IPS-20b (cell line): ENCODE data around the gene RAB8B.

ENCODE experiments used
- H3K27ac ChIP-seq: one replicate; pipeline ENCODE4 v1.5.1; 2013; ENCODE audit warnings: low read length
- H3K27me3 ChIP-seq: 2 replicates; pipeline ENCODE4 v1.6.1; 2013; ENCODE audit warnings: mild to moderate bottlenecking, low read length, inconsistent platforms; ENCODE audit not compliant: insufficient read depth
- H3K36me3 ChIP-seq: 2 replicates; pipeline ENCODE4 v1.6.1; 2013; ENCODE audit warnings: low read depth, mild to moderate bottlenecking, inconsistent platforms, low read length, moderate library complexity; ENCODE audit not compliant: insufficient read depth
- H3K4me1 ChIP-seq: 2 replicates; pipeline ENCODE4 v1.6.1; 2013; ENCODE audit warnings: mild to moderate bottlenecking, control low read depth, inconsistent platforms, low read length, moderate library complexity; ENCODE audit not compliant: insufficient read depth
- H3K4me3 ChIP-seq: 2 replicates; pipeline ENCODE4 v1.5.1; 2013; ENCODE audit warnings: mild to moderate bottlenecking, low read length, inconsistent platforms
- H3K9ac ChIP-seq: 2 replicates; pipeline ENCODE4 v1.6.1; 2013; ENCODE audit warnings: low read depth, mild to moderate bottlenecking, inconsistent platforms, low read length, moderate library complexity
- H3K9me3 ChIP-seq: 2 replicates; pipeline ENCODE4 v1.6.1; 2013; ENCODE audit warnings: mild to moderate bottlenecking, low read depth, low read length, inconsistent platforms; ENCODE audit not compliant: insufficient read depth

The RAB8B gene

GRCh38 chr15:63288778-63289378 lies 99.5 kb downstream of the RAB8B start:
- H3K9me3 ChIP-seq: no peaks in the 10 kb centered on the region
- peaks cover 22% of the 10 kb centered on the region; the same call in 1 of the 2 replicates for H3K36me3 ChIP-seq
- H3K4me3 ChIP-seq: no peak overlapping the region
- H3K4me1 ChIP-seq: peaks cover 5% of the 10 kb centered on the region; the same call in 1 of the 2 replicates
- no peak overlapping the region for H3K27ac ChIP-seq
- no peaks in the 10 kb centered on the region for H3K27me3 ChIP-seq
- H3K9ac ChIP-seq: no peak overlapping the region

DNA sequence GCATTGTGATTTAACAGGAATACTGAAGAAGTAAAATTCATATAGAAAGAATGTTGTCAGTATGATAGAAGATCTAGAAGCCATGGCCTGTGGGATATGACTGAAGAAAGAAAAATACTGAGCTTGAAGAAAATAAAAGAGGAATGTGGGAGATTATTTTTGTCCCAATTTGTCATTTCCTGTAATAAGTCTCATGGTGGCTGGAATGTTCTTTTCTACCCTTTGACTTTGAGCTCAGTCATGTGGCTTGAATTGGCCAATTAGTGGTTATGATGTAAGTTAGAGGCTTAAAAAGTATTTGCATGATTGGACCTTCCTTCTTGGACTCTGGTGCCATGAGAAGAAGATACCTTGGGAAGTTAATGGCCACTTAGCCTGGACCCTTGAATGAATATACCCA lies 102.1 kb downstream of the RAB8B start:
- Histone ChIP-seq H3K27ac (no peak overlapping the region), H3K9me3 (no peaks in the 10 kb centered on the region), H3K9ac (no peak overlapping the region), H3K4me1 (peaks cover 5% of the 10 kb centered on the region; the same call in 1 of the 2 replicates), H3K27me3 (no peaks in the 10 kb centered on the region), H3K36me3 (peaks cover 11% of the 10 kb centered on the region; the same call in 1 of the 2 replicates), H3K4me3 (no peak overlapping the region)

DNA sequence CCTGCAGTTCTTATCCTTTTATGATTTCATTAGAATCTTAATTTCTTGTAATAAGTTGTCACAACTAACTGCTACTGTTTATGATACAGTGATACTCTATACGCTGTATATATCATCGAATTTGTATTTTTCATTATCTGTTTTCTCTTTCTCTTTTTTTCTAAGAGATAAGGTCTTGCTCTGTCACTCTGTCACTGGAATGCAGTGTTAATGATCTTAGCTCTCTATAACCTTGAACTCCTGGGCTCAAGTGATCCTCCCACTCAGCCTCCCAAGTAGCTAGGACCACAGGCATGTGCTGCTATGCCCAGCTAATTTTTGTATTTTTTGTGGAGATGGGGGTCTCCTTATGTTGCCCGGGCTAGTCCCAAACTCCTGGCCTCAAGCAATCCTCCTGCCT lies 102.8 kb downstream of the RAB8B start:
- no peak overlapping the region for H3K27ac ChIP-seq
- H3K27me3 ChIP-seq: no peaks in the 10 kb centered on the region
- H3K36me3 ChIP-seq: peaks cover 8% of the 10 kb centered on the region; the same call in 1 of the 2 replicates

DNA sequence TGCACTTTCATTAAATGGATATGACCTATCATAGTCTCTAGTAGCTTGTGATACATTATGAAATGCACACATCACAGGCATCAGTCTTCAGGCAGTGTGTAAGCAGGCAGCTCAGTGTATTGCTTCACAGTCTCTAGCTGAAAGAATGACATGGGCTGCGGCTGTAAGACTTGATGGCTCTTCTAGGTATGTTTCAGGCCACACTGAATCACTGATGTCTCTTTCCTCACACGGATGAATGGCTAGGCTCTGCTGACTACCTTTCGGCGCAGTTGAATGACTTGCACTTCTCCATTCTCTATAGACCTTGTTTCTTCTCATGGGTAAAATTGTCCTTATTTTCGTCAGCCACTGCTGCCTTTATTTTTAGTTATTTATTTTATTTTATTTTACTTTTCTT lies 103.4 kb downstream of the RAB8B start:
- H3K9ac ChIP-seq: no peak overlapping the region
- H3K27me3 ChIP-seq: no peaks in the 10 kb centered on the region
- H3K36me3 ChIP-seq: peaks cover 8% of the 10 kb centered on the region; the same call in 1 of the 2 replicates
- no peaks in the 10 kb centered on the region for H3K9me3 ChIP-seq
- H3K4me3 ChIP-seq: no peak overlapping the region
- H3K4me1 ChIP-seq: peaks cover 5% of the 10 kb centered on the region; the same call in 1 of the 2 replicates
- no peak overlapping the region for H3K27ac ChIP-seq

More for the DNA sequence above, 102.8 kb downstream of the RAB8B start:
- H3K4me1 ChIP-seq: peaks cover 5% of the 10 kb centered on the region; the same call in 1 of the 2 replicates
- no peaks in the 10 kb centered on the region for H3K9me3 ChIP-seq
- H3K9ac ChIP-seq: no peak overlapping the region
- H3K4me3 ChIP-seq: no peak overlapping the region

GRCh38 chr15:63294359-63294758 lies 105.0 kb downstream of the RAB8B start:
- Histone ChIP-seq H3K4me1 (peaks cover 5% of the 10 kb centered on the region; the same call in 1 of the 2 replicates), H3K27me3 (no peaks in the 10 kb centered on the region), H3K36me3 (no peaks in the 10 kb centered on the region), H3K9me3 (no peaks in the 10 kb centered on the region), H3K4me3 (no peak overlapping the region), H3K9ac (no peak overlapping the region), H3K27ac (no peak overlapping the region)

GRCh38 chr15:63295341-63295740 lies 105.9 kb downstream of the RAB8B start:
- Histone ChIP-seq H3K9me3 (no peaks in the 10 kb centered on the region), H3K36me3 (no peaks in the 10 kb centered on the region), H3K27me3 (no peaks in the 10 kb centered on the region), H3K9ac (no peak overlapping the region), H3K27ac (no peak overlapping the region), H3K4me1 (peaks cover 5% of the 10 kb centered on the region; the same call in 1 of the 2 replicates), H3K4me3 (no peak overlapping the region)

DNA sequence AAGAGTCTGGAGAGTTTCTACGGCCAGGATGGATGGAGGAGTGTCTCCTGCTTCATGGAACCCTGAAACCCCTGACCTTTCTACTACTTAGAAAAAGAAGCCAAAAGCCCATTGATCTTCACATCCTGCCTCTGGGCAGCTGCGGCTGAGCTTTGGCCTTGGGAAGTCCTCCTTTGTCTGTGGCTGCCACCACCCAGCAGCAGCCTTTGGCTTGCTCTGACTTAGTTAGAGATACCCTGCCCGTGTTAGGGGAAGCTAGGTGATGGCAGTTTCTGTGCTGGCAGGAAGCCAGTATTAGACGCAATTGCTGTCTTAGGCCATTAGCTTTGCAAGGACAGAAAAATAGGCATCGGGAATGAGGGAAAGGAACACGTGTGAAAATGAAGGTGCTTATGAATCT lies 106.8 kb downstream of the RAB8B start:
- no peak overlapping the region for H3K4me3 ChIP-seq
- no peaks in the 10 kb centered on the region for H3K27me3 ChIP-seq
- no peak overlapping the region for H3K27ac ChIP-seq
- no peak overlapping the region for H3K9ac ChIP-seq
- no peaks in the 10 kb centered on the region for H3K36me3 ChIP-seq
- no peaks in the 10 kb centered on the region for H3K9me3 ChIP-seq
- peaks cover 5% of the 10 kb centered on the region; the same call in 1 of the 2 replicates for H3K4me1 ChIP-seq

GRCh38 chr15:63299943-63300575 lies 110.7 kb downstream of the RAB8B start:
- no peak overlapping the region for H3K27ac ChIP-seq
- no peaks in the 10 kb centered on the region for H3K27me3 ChIP-seq
- H3K4me1 ChIP-seq: no peaks in the 10 kb centered on the region
- H3K9ac ChIP-seq: no peak overlapping the region
- no peaks in the 10 kb centered on the region for H3K9me3 ChIP-seq
- H3K36me3 ChIP-seq: peaks cover 19% of the 10 kb centered on the region
- no peak overlapping the region for H3K4me3 ChIP-seq

GRCh38 chr15:63301088-63301487 lies 111.7 kb downstream of the RAB8B start:
- Histone ChIP-seq H3K4me3 (no peak overlapping the region), H3K4me1 (no peaks in the 10 kb centered on the region), H3K9ac (no peak overlapping the region), H3K27me3 (no peaks in the 10 kb centered on the region), H3K9me3 (no peaks in the 10 kb centered on the region), H3K36me3 (peaks cover 29% of the 10 kb centered on the region), H3K27ac (no peak overlapping the region)

DNA sequence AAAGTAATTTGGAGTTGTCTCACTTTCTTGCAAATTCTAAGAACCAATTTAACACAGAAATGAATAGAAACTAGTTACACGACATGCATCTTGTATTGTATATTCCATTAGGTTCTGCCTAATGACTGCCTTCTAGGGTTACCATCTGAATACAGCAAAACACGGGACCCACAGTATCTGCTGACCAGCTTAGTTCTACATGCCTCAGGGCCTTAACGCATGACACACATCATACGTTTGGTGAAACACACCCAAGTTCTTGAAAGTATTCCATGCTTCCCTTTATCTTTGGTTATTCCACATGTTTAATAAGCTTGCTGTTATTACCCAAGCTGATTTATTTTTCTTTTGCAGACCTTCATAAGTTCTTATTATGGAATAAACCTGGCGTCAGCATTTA lies 115.9 kb downstream of the RAB8B start:
- Histone ChIP-seq H3K27me3 (no peaks in the 10 kb centered on the region), H3K36me3 (peaks cover 38% of the 10 kb centered on the region), H3K4me1 (no peaks in the 10 kb centered on the region), H3K9ac (no peak overlapping the region), H3K27ac (no peak overlapping the region), H3K4me3 (no peak overlapping the region), H3K9me3 (no peaks in the 10 kb centered on the region)

DNA sequence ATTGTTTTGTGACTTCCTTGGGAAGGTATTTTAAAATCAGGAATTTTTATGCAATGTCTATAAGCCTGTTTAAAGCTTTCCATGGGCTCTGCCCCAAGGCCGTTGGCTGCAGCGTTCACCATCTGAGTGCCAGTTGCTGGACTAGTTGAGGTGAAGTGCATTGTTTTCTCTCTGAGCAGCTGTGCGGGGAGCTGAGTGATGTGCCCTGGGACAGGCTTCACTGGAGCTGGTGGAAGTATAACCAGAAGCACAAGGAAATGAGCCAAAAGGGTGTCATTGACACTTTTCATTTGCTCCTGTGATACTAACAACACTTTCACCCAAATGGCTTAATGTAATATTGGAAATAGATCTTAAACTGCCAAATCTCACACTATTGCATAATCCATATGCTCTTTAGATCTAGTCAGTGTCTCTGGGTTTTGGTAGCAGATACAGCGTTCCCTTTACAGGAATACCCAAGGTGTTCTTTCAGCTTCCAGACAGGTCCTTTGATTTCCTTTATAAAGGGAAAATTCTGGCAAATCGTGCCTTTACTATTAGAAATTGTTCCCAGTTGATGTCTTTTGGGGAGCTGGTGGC lies 117.2 kb downstream of the RAB8B start:
- no peak overlapping the region for H3K9ac ChIP-seq
- H3K27me3 ChIP-seq: no peaks in the 10 kb centered on the region
- H3K9me3 ChIP-seq: no peaks in the 10 kb centered on the region
- H3K4me1 ChIP-seq: 0 out of 2 replicates have a peak, but pooled peaks cover 2% of the 10 kb centered on the region
- H3K27ac ChIP-seq: no peak overlapping the region
- no peak overlapping the region for H3K4me3 ChIP-seq
- peaks cover 38% of the 10 kb centered on the region for H3K36me3 ChIP-seq

GRCh38 chr15:63308491-63308890 lies 119.1 kb downstream of the RAB8B start:
- Histone ChIP-seq H3K4me3 (no peak overlapping the region), H3K27me3 (no peaks in the 10 kb centered on the region), H3K9ac (no peak overlapping the region), H3K27ac (no peak overlapping the region), H3K4me1 (peaks cover 16% of the 10 kb centered on the region), H3K36me3 (peaks cover 24% of the 10 kb centered on the region), H3K9me3 (no peaks in the 10 kb centered on the region)
